ENCODE measurements around the gene FAR2.
A peak's percentile ranks its signal among the peaks of the same experiment; 100 is the strongest.

FAR2 gene

DNA sequence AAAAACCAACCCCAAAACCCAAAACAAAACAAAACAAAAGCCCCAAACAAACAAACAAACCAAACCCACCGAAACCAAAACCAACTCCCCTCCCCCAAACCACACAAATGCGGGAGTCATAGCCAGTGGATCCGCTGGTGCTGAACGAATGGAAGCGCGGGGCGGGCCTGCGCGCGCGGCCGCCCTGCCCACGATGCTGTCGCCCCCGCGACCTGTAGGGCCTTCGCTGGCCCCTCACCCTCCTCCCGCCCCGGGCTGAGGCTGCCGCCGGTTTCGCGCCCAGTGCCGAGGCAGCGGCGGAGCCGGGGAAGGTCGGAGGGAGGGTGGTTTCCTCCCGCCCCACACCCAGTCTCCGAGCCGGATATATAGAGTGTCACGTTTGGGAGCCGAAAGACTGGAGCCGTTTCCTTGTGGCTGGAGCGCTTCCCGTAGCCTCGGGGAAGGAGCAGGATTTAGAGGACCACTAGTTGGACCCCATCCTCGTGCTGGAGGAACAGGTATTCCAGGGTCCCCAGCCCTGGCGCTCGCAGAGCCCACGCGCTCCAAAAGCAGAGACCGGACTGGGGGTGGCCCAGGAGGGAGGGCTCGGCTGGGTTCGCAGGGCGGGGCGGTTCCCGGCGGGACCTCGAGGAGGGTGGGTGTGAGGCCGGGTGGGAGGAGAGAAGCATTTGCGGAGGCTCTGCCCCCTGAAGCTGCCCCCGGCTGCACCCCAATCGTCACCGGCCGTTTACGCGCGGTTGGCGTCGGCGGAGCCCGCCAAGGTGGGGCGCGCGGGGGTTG lies at the start of gene FAR2 (continued):
- TF ChIP-seq, protein P1, sequence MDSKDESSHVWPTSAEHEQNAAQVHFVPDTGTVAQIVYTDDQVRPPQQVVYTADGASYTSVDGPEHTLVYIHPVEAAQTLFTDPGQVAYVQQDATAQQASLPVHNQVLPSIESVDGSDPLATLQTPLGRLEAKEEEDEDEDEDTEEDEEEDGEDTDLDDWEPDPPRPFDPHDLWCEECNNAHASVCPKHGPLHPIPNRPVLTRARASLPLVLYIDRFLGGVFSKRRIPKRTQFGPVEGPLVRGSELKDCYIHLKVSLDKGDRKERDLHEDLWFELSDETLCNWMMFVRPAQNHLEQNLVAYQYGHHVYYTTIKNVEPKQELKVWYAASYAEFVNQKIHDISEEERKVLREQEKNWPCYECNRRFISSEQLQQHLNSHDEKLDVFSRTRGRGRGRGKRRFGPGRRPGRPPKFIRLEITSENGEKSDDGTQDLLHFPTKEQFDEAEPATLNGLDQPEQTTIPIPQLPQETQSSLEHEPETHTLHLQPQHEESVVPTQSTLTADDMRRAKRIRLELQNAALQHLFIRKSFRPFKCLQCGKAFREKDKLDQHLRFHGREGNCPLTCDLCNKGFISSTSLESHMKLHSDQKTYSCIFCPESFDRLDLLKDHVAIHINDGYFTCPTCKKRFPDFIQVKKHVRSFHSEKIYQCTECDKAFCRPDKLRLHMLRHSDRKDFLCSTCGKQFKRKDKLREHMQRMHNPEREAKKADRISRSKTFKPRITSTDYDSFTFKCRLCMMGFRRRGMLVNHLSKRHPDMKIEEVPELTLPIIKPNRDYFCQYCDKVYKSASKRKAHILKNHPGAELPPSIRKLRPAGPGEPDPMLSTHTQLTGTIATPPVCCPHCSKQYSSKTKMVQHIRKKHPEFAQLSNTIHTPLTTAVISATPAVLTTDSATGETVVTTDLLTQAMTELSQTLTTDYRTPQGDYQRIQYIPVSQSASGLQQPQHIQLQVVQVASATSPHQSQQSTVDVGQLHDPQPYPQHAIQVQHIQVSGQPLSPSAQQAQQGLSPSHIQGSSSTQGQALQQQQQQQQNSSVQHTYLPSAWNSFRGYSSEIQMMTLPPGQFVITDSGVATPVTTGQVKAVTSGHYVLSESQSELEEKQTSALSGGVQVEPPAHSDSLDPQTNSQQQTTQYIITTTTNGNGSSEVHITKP (tag by site-specific recombination; IDR thresholded peaks at IDR 0.05): peak; percentile 62
- no peak for TF ChIP-seq ZBTB48 (tag by site-specific recombination; IDR thresholded peaks at IDR 0.05)
- no peak; the same call in 1 of the 2 replicates for TF ChIP-seq ZSCAN30 (tag by site-specific recombination; IDR thresholded peaks at IDR 0.05)
- TF ChIP-seq, protein P2, sequence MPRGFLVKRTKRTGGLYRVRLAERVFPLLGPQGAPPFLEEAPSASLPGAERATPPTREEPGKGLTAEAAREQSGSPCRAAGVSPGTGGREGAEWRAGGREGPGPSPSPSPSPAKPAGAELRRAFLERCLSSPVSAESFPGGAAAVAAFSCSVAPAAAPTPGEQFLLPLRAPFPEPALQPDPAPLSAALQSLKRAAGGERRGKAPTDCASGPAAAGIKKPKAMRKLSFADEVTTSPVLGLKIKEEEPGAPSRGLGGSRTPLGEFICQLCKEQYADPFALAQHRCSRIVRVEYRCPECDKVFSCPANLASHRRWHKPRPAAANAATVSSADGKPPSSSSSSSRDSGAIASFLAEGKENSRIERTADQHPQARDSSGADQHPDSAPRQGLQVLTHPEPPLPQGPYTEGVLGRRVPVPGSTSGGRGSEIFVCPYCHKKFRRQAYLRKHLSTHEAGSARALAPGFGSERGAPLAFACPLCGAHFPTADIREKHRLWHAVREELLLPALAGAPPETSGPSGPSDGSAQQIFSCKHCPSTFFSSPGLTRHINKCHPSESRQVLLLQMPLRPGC (tag by site-specific recombination; IDR thresholded peaks at IDR 0.05): no peak
- no peak for TF ChIP-seq ZNF433 (tag by site-specific recombination; IDR thresholded peaks at IDR 0.05; ENCODE audit: low read depth)
- TF ChIP-seq SP2 (tag by site-specific recombination; IDR thresholded peaks at IDR 0.05): peak; percentile 68
- TF ChIP-seq ZNF214 (tag by site-specific recombination; IDR thresholded peaks at IDR 0.05; ENCODE audit: borderline replicate concordance): no peak
- TF ChIP-seq, protein P3, sequence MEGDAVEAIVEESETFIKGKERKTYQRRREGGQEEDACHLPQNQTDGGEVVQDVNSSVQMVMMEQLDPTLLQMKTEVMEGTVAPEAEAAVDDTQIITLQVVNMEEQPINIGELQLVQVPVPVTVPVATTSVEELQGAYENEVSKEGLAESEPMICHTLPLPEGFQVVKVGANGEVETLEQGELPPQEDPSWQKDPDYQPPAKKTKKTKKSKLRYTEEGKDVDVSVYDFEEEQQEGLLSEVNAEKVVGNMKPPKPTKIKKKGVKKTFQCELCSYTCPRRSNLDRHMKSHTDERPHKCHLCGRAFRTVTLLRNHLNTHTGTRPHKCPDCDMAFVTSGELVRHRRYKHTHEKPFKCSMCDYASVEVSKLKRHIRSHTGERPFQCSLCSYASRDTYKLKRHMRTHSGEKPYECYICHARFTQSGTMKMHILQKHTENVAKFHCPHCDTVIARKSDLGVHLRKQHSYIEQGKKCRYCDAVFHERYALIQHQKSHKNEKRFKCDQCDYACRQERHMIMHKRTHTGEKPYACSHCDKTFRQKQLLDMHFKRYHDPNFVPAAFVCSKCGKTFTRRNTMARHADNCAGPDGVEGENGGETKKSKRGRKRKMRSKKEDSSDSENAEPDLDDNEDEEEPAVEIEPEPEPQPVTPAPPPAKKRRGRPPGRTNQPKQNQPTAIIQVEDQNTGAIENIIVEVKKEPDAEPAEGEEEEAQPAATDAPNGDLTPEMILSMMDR (tag by site-specific recombination; IDR thresholded peaks at IDR 0.05): peak; percentile 65
- TF ChIP-seq, protein P4, sequence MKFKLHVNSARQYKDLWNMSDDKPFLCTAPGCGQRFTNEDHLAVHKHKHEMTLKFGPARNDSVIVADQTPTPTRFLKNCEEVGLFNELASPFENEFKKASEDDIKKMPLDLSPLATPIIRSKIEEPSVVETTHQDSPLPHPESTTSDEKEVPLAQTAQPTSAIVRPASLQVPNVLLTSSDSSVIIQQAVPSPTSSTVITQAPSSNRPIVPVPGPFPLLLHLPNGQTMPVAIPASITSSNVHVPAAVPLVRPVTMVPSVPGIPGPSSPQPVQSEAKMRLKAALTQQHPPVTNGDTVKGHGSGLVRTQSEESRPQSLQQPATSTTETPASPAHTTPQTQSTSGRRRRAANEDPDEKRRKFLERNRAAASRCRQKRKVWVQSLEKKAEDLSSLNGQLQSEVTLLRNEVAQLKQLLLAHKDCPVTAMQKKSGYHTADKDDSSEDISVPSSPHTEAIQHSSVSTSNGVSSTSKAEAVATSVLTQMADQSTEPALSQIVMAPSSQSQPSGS (tag by site-specific recombination; IDR thresholded peaks at IDR 0.05; ENCODE audit: low read depth): no peak
- TF ChIP-seq ZNF792 (tag by site-specific recombination; IDR thresholded peaks at IDR 0.05): no peak
- TF ChIP-seq, protein P5, sequence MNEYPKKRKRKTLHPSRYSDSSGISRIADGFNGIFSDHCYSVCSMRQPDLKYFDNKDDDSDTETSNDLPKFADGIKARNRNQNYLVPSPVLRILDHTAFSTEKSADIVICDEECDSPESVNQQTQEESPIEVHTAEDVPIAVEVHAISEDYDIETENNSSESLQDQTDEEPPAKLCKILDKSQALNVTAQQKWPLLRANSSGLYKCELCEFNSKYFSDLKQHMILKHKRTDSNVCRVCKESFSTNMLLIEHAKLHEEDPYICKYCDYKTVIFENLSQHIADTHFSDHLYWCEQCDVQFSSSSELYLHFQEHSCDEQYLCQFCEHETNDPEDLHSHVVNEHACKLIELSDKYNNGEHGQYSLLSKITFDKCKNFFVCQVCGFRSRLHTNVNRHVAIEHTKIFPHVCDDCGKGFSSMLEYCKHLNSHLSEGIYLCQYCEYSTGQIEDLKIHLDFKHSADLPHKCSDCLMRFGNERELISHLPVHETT (tag by site-specific recombination; IDR thresholded peaks at IDR 0.05): no peak
- TF ChIP-seq KLF1 (tag by site-specific recombination; IDR thresholded peaks at IDR 0.05): peak; percentile 62
- peak; percentile 55; the same call in 1 of the 2 replicates for TF ChIP-seq KLF10 (tag by site-specific recombination; IDR thresholded peaks at IDR 0.05)
- no peak for TF ChIP-seq HOXD13 (CRISPR knock-in tag; IDR thresholded peaks at IDR 0.05; ENCODE audit: borderline replicate concordance)
- TF ChIP-seq ZNF112 (tag by site-specific recombination; IDR thresholded peaks at IDR 0.05): no peak
- TF ChIP-seq ZEB2 (tag by site-specific recombination; IDR thresholded peaks at IDR 0.05): peak; percentile 33
- TF ChIP-seq, protein P6, sequence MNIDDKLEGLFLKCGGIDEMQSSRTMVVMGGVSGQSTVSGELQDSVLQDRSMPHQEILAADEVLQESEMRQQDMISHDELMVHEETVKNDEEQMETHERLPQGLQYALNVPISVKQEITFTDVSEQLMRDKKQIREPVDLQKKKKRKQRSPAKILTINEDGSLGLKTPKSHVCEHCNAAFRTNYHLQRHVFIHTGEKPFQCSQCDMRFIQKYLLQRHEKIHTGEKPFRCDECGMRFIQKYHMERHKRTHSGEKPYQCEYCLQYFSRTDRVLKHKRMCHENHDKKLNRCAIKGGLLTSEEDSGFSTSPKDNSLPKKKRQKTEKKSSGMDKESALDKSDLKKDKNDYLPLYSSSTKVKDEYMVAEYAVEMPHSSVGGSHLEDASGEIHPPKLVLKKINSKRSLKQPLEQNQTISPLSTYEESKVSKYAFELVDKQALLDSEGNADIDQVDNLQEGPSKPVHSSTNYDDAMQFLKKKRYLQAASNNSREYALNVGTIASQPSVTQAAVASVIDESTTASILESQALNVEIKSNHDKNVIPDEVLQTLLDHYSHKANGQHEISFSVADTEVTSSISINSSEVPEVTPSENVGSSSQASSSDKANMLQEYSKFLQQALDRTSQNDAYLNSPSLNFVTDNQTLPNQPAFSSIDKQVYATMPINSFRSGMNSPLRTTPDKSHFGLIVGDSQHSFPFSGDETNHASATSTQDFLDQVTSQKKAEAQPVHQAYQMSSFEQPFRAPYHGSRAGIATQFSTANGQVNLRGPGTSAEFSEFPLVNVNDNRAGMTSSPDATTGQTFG (tag by site-specific recombination; IDR thresholded peaks at IDR 0.05; ENCODE audit: borderline replicate concordance): no peak
- peak; percentile 50 for TF ChIP-seq KLF8 (tag by site-specific recombination; IDR thresholded peaks at IDR 0.05)
- TF ChIP-seq ZNF501 (tag by site-specific recombination; IDR thresholded peaks at IDR 0.05): peak; percentile 38; the same call in 1 of the 2 replicates
- no peak for TF ChIP-seq ZNF747 (tag by site-specific recombination; IDR thresholded peaks at IDR 0.05)
- TF ChIP-seq YY2 (tag by site-specific recombination; IDR thresholded peaks at IDR 0.05): no peak
- no peak for TF ChIP-seq MYNN (tag by site-specific recombination; IDR thresholded peaks at IDR 0.05; ENCODE audit: borderline replicate concordance)
- TF ChIP-seq, protein P7, sequence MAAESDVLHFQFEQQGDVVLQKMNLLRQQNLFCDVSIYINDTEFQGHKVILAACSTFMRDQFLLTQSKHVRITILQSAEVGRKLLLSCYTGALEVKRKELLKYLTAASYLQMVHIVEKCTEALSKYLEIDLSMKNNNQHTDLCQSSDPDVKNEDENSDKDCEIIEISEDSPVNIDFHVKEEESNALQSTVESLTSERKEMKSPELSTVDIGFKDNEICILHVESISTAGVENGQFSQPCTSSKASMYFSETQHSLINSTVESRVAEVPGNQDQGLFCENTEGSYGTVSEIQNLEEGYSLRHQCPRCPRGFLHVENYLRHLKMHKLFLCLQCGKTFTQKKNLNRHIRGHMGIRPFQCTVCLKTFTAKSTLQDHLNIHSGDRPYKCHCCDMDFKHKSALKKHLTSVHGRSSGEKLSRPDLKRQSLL (tag by site-specific recombination; IDR thresholded peaks at IDR 0.05): peak; percentile 59; the same call in 1 of the 2 replicates
- TF ChIP-seq GFI1B (tag by site-specific recombination; IDR thresholded peaks at IDR 0.05): no peak
